Mesodermal cell (in vitro differentiated cells): Measurements from ENCODE around the gene BMP8B.
"Not testable (repeated sequence)": the region's sequence is repeated elsewhere in the genome, so short reads cannot be mapped to it uniquely, and the experiment has no call there.

Source experiments
- H3K27ac ChIP-seq: 2 replicates; pipeline ENCODE4 v1.7.0; 2013; ENCODE audit warnings: mild to moderate bottlenecking, low read depth, low read length, moderate library complexity; ENCODE audit not compliant: severe bottlenecking
- H3K36me3 ChIP-seq: 2 replicates; pipeline ENCODE4 v1.7.1; 2013; ENCODE audit warnings: mild to moderate bottlenecking, low read length, moderate library complexity; ENCODE audit not compliant: control insufficient read depth, insufficient read depth
- H3K4me1 ChIP-seq: one replicate; pipeline ENCODE4 v1.7.1; 2013; ENCODE audit warnings: mild to moderate bottlenecking, low read length; ENCODE audit not compliant: insufficient read depth, control insufficient read depth, poor library complexity, severe bottlenecking
- H3K4me3 ChIP-seq: 2 replicates; pipeline ENCODE4 v1.7.0; 2013; ENCODE audit warnings: low read length, control low read depth, mild to moderate bottlenecking; ENCODE audit not compliant: insufficient read depth, poor library complexity, severe bottlenecking; ENCODE audit errors: extremely low read depth
- H3K9me3 ChIP-seq: 2 replicates; pipeline ENCODE4 v1.7.1; 2013; ENCODE audit warnings: mild to moderate bottlenecking, low read length, moderate library complexity; ENCODE audit not compliant: control insufficient read depth
- WGBS, 2 experiments: methylation state at CpG; one replicate each; pipeline ENCODE4 v1.1.5; 2013; ENCODE audit warnings: missing lambda C conversion rate in 2 of 2; ENCODE audit not compliant: insufficient coverage in 2 of 2; 5-methylcytosine and 5-hydroxymethylcytosine counted together

Gene BMP8B

GRCh38 chr1:39787964-39788363, 701 bp downstream of the BMP8B start:
- not testable (repeated sequence) for H3K4me1 ChIP-seq, H3K4me3 ChIP-seq, H3K9me3 ChIP-seq, H3K27ac ChIP-seq, H3K36me3 ChIP-seq
- WGBS, 2 experiments = 4 to 11% methylated on average over 34 of the region's 55 CpGs

- Histone ChIP-seq H3K4me3 (no peak overlapping the region), H3K9me3 (no peaks in the 10 kb centered on the region), H3K4me1 (no peaks in the 10 kb centered on the region), H3K36me3 (no peaks in the 10 kb centered on the region), H3K27ac (no peak overlapping the region)
- WGBS, 2 experiments = 75 to 77% methylated on average over 7 to 10 of the region's 11 CpGs
Measured at GRCh38 chr1:39787468-39787867, 1.2 kb downstream of the BMP8B start.

- H3K4me3 ChIP-seq, H3K27ac ChIP-seq, H3K9me3 ChIP-seq, H3K36me3 ChIP-seq, H3K4me1 ChIP-seq: not testable (repeated sequence)
- 80% methylated on average over 1 of the region's 5 CpGs; no CpG with 5 or more reads in 1 of the 2 experiments for WGBS, 2 experiments
Measured at GRCh38 chr1:39787108-39787375, 1.6 kb downstream of the BMP8B start.

- WGBS, 2 experiments = 94 to 95% methylated on average over 5 to 6 of the region's 12 CpGs
- not testable (repeated sequence) for H3K36me3 ChIP-seq, H3K9me3 ChIP-seq, H3K4me3 ChIP-seq, H3K4me1 ChIP-seq, H3K27ac ChIP-seq
Measured at GRCh38 chr1:39786303-39787107, 2.2 kb downstream of the BMP8B start.

GRCh38 chr1:39782685-39783084, 6.0 kb downstream of the BMP8B start:
- not testable (repeated sequence) for H3K27ac ChIP-seq, H3K36me3 ChIP-seq, H3K4me3 ChIP-seq, H3K9me3 ChIP-seq, H3K4me1 ChIP-seq
- WGBS, 2 experiments = 94 to 95% methylated on average over 8 of the region's 10 CpGs

- H3K4me3 ChIP-seq = no peak overlapping the region
- H3K27ac ChIP-seq = no peak overlapping the region
- WGBS, 2 experiments = 80 to 82% methylated on average over 3 to 5 of the region's 6 CpGs
- no peaks in the 10 kb centered on the region for H3K9me3 ChIP-seq
- no peaks in the 10 kb centered on the region for H3K4me1 ChIP-seq
- no peaks in the 10 kb centered on the region for H3K36me3 ChIP-seq
Measured at GRCh38 chr1:39782103-39782502, 6.6 kb downstream of the BMP8B start.

GRCh38 chr1:39781349-39781715, 7.3 kb downstream of the BMP8B start:
- no peak overlapping the region for H3K4me3 ChIP-seq
- H3K4me1 ChIP-seq = no peaks in the 10 kb centered on the region
- no peaks in the 10 kb centered on the region for H3K36me3 ChIP-seq
- WGBS, 2 experiments = 60 to 100% methylated on average over 1 to 2 of the region's 2 CpGs
- no peak overlapping the region for H3K27ac ChIP-seq
- no peaks in the 10 kb centered on the region for H3K9me3 ChIP-seq

- 86 to 87% methylated on average over 5 of the region's 5 CpGs for WGBS, 2 experiments
- no peaks in the 10 kb centered on the region for H3K9me3 ChIP-seq
- no peak overlapping the region for H3K4me3 ChIP-seq
- H3K27ac ChIP-seq = no peak overlapping the region
- no peaks in the 10 kb centered on the region for H3K36me3 ChIP-seq
- H3K4me1 ChIP-seq = no peaks in the 10 kb centered on the region
Measured at GRCh38 chr1:39779821-39780220, 8.8 kb downstream of the BMP8B start.

- no peaks in the 10 kb centered on the region for H3K4me1 ChIP-seq
- no peaks in the 10 kb centered on the region for H3K9me3 ChIP-seq
- 77 to 85% methylated on average over 3 to 4 of the region's 7 CpGs for WGBS, 2 experiments
Measured at GRCh38 chr1:39779137-39779536, 9.5 kb downstream of the BMP8B start.

GRCh38 chr1:39778463-39779099, 10.1 kb downstream of the BMP8B start:
- not testable (repeated sequence) for H3K9me3 ChIP-seq, H3K4me3 ChIP-seq, H3K4me1 ChIP-seq, H3K27ac ChIP-seq, H3K36me3 ChIP-seq
- 92 to 99% methylated on average over 4 to 8 of the region's 12 CpGs for WGBS, 2 experiments

More at GRCh38 chr1:39779137-39779536, 9.5 kb downstream of the BMP8B start:
- Histone ChIP-seq H3K36me3 (no peaks in the 10 kb centered on the region), H3K4me3 (no peak overlapping the region), H3K27ac (no peak overlapping the region)

- not testable (repeated sequence) for H3K27ac ChIP-seq, H3K9me3 ChIP-seq, H3K4me1 ChIP-seq, H3K4me3 ChIP-seq, H3K36me3 ChIP-seq
- 92 to 99% methylated on average over 10 to 12 of the region's 17 CpGs for WGBS, 2 experiments
Measured at GRCh38 chr1:39777896-39778295, 10.8 kb downstream of the BMP8B start.
